Activated CD4-positive, alpha-beta T cell treated with anti-CD3 and anti-CD28 coated beads for 36 hours (primary cell): ENCODE results near the gene ARRB1. TPM values are rescaled to one million over a fixed set of nuclear protein-coding genes. Genes with fewer than 3 reads are reported as not detected.
A peak's percentile ranks its signal among the peaks of the same experiment; 100 is the strongest.
"Not testable (repeated sequence)": the region's sequence is repeated elsewhere in the genome, so short reads cannot be mapped to it uniquely, and the experiment has no call there.

Experiments
- ATAC-seq: fragments of 200-7000 bp; cut with Tn5 transposase; one replicate; pipeline ENCODE4 v1.10.0; 2021; ENCODE audit warnings: mild to moderate bottlenecking, moderate library complexity
- CTCF ChIA-PET: fragments of 350-600 bp; sonication (Branson Sonifier 250); formaldehyde crosslinking; loops from one replicate; lab custom pipeline; 2021; ENCODE audit warnings: antibody characterized with exemption; lab: Charles Lee
- POLR2A ChIA-PET: fragments of 350-600 bp; sonication (Branson Sonifier 250); formaldehyde crosslinking; loops from one replicate; lab custom pipeline; 2021; ENCODE audit warnings: antibody characterized with exemption, inconsistent platforms; lab: Charles Lee
- DNase-seq: peaks from one replicate; pipeline ENCODE4 v3.0.0-alpha.2; 2020
- H3K27ac Mint-ChIP-seq: one replicate; pipeline ENCODE4 v1.8.0; 2021; ENCODE audit warnings: mixed read lengths
- H3K27me3 Mint-ChIP-seq: one replicate; pipeline ENCODE4 v1.8.0; 2021; ENCODE audit warnings: mixed read lengths
- H3K36me3 Mint-ChIP-seq: one replicate; pipeline ENCODE4 v1.8.0; 2021; ENCODE audit warnings: low read depth, mixed read lengths
- H3K4me1 Mint-ChIP-seq: one replicate; pipeline ENCODE4 v1.8.0; 2021; ENCODE audit warnings: mixed read lengths
- H3K4me3 Mint-ChIP-seq: one replicate; pipeline ENCODE4 v1.8.0; 2021; ENCODE audit warnings: mild to moderate bottlenecking, moderate library complexity, mixed read lengths
- H3K9me3 Mint-ChIP-seq: one replicate; pipeline ENCODE4 v1.8.0; 2021; ENCODE audit warnings: low read depth, mixed read lengths
- intact Hi-C, 2 experiments: fragments of 100-400 bp; cut with DNase I in 1 of 2; cut with micrococcal nuclease in 1 of 2; formaldehyde crosslinking; loops; one replicate each; pipeline versions ENCODE4 v1.14.2 to v1.15.1; 2022 to 2024; cut with DNase I, micrococcal nuclease
- total RNA-seq, 2 experiments: library from RNA; stranded (reverse); gene quantifications; one replicate each; pipeline ENCODE4 v1.2.3, GENCODE V29; 2021

The ARRB1 gene
- total RNA-seq, 2 experiments from 2014 or later: 21.0 to 21.8 TPM

GRCh38 chr11:75308986-75309385, 42.5 kb downstream of the ARRB1 start:
- H3K36me3 Mint-ChIP-seq: no peaks in the 10 kb centered on the region
- no peaks in the 10 kb centered on the region for H3K27me3 Mint-ChIP-seq
- H3K4me3 Mint-ChIP-seq: no peak overlapping the region
- intact Hi-C loops: no loop called here
- ChIA-PET CTCF (interaction anchor here (0.5 to 0.7 kb wide), 2 partner anchors 51 to 201 kb away, joined by 3 to 4 read pairs; no protein-coding TSS in a partner anchor), POLR2A (interaction anchor here (0.6 kb wide), 1 partner anchor 188 kb away, joined by 3 read pairs; no protein-coding TSS in a partner anchor)
- no peak for DNase-seq
- no peaks in the 10 kb centered on the region for H3K9me3 Mint-ChIP-seq
- no peak overlapping the region for H3K27ac Mint-ChIP-seq
- no peak for ATAC-seq
- peaks cover 12% of the 10 kb centered on the region for H3K4me1 Mint-ChIP-seq

- Mint-ChIP-seq H3K9me3 (no peaks in the 10 kb centered on the region), H3K4me3 (no peak overlapping the region), H3K36me3 (no peaks in the 10 kb centered on the region), H3K4me1 (peaks cover 12% of the 10 kb centered on the region), H3K27me3 (no peaks in the 10 kb centered on the region), H3K27ac (no peak overlapping the region)
- no peak for ATAC-seq
- intact Hi-C loops: no loop called here
- ChIA-PET CTCF (interaction anchor here (0.6 to 1.1 kb wide), 4 partner anchors 9 to 79 kb away, joined by 3 to 4 read pairs (median 3); no protein-coding TSS in a partner anchor), POLR2A (no interaction called here)
- DNase-seq: no peak
Observed at GRCh38 chr11:75308116-75308515, 43.3 kb downstream of the ARRB1 start.

- H3K9me3 Mint-ChIP-seq: no peaks in the 10 kb centered on the region
- H3K4me1 Mint-ChIP-seq: peaks cover 10% of the 10 kb centered on the region
- intact Hi-C loops: no loop called here
- no peak overlapping the region for H3K4me3 Mint-ChIP-seq
- DNase-seq (no peak), ATAC-seq (no peak)
- H3K27ac Mint-ChIP-seq: no peak overlapping the region
- no peaks in the 10 kb centered on the region for H3K36me3 Mint-ChIP-seq
- POLR2A ChIA-PET: no interaction called here
- H3K27me3 Mint-ChIP-seq: no peaks in the 10 kb centered on the region
- CTCF ChIA-PET: interaction anchor here (0.7 kb wide), 1 partner anchor 23 kb away, joined by 4 read pairs; no protein-coding TSS in a partner anchor
Observed at GRCh38 chr11:75307058-75307457, 44.4 kb downstream of the ARRB1 start.

- H3K27me3 Mint-ChIP-seq: no peaks in the 10 kb centered on the region
- ChIA-PET POLR2A (no interaction called here), CTCF (no interaction called here)
- H3K9me3 Mint-ChIP-seq: no peaks in the 10 kb centered on the region
- no peaks in the 10 kb centered on the region for H3K36me3 Mint-ChIP-seq
- peaks cover 10% of the 10 kb centered on the region for H3K4me1 Mint-ChIP-seq
- no peak for DNase-seq
- no peak overlapping the region for H3K4me3 Mint-ChIP-seq
- H3K27ac Mint-ChIP-seq: no peak overlapping the region
- intact Hi-C loops: no loop called here
- ATAC-seq: no peak
Observed at GRCh38 chr11:75306529-75306928, 44.9 kb downstream of the ARRB1 start.

- CTCF ChIA-PET: no interaction called here
- POLR2A ChIA-PET: no interaction called here
Observed at GRCh38 chr11:75305993-75306392, 45.5 kb downstream of the ARRB1 start.

GRCh38 chr11:75305452-75305851, 46.0 kb downstream of the ARRB1 start:
- ATAC-seq (no peak), DNase-seq (no peak)
- H3K27me3 Mint-ChIP-seq: no peaks in the 10 kb centered on the region
- H3K9me3 Mint-ChIP-seq: no peaks in the 10 kb centered on the region
- peaks cover 10% of the 10 kb centered on the region for H3K4me1 Mint-ChIP-seq
- no peak overlapping the region for H3K4me3 Mint-ChIP-seq
- CTCF ChIA-PET: interaction anchor here (1.8 kb wide), 1 partner anchor 26 kb away, joined by 4 read pairs; no protein-coding TSS in a partner anchor
- POLR2A ChIA-PET: interaction anchor here (0.6 kb wide), 1 partner anchor 26 kb away, joined by 3 read pairs; no protein-coding TSS in a partner anchor
- H3K36me3 Mint-ChIP-seq: no peaks in the 10 kb centered on the region
- peak overlapping the region; percentile 18 for H3K27ac Mint-ChIP-seq
- intact Hi-C loops: no loop called here

More at GRCh38 chr11:75305993-75306392, 45.5 kb downstream of the ARRB1 start:
- intact Hi-C loops: no loop called here
- no peak for DNase-seq
- Mint-ChIP-seq H3K4me3 (no peak overlapping the region), H3K27ac (peak overlapping the region; percentile 18), H3K9me3 (no peaks in the 10 kb centered on the region), H3K4me1 (peaks cover 10% of the 10 kb centered on the region), H3K36me3 (no peaks in the 10 kb centered on the region), H3K27me3 (no peaks in the 10 kb centered on the region)
- no peak for ATAC-seq

GRCh38 chr11:75304941-75305340, 46.5 kb downstream of the ARRB1 start:
- H3K27ac Mint-ChIP-seq, H3K27me3 Mint-ChIP-seq, H3K36me3 Mint-ChIP-seq, ATAC-seq, H3K9me3 Mint-ChIP-seq, H3K4me3 Mint-ChIP-seq, intact Hi-C loops, DNase-seq, H3K4me1 Mint-ChIP-seq: not testable (repeated sequence)
- ChIA-PET CTCF (interaction anchor here (1.8 kb wide), 1 partner anchor 25 kb away, joined by 4 read pairs; no protein-coding TSS in a partner anchor), POLR2A (interaction anchor here (0.6 kb wide), 2 partner anchors 25 to 117 kb away, joined by 3 read pairs; no protein-coding TSS in a partner anchor)

GRCh38 chr11:75303544-75304224, 47.8 kb downstream of the ARRB1 start:
- intact Hi-C loops: no loop called here
- ChIA-PET CTCF (interaction anchor here (1.8 kb wide), 1 partner anchor 24 kb away, joined by 4 read pairs; no protein-coding TSS in a partner anchor), POLR2A (no interaction called here)
- ATAC-seq: no peak
- Mint-ChIP-seq H3K27me3 (no peaks in the 10 kb centered on the region), H3K9me3 (no peaks in the 10 kb centered on the region), H3K36me3 (no peaks in the 10 kb centered on the region), H3K4me1 (peaks cover 10% of the 10 kb centered on the region), H3K27ac (no peak overlapping the region), H3K4me3 (no peak overlapping the region)
- DNase-seq: no peak

- DNase-seq: no peak
- intact Hi-C loops: no loop called here
- no peaks in the 10 kb centered on the region for H3K9me3 Mint-ChIP-seq
- ATAC-seq: no peak
- peaks cover 10% of the 10 kb centered on the region for H3K4me1 Mint-ChIP-seq
- ChIA-PET CTCF (no interaction called here), POLR2A (no interaction called here)
- no peak overlapping the region for H3K4me3 Mint-ChIP-seq
- no peak overlapping the region for H3K27ac Mint-ChIP-seq
- H3K36me3 Mint-ChIP-seq: no peaks in the 10 kb centered on the region
- no peaks in the 10 kb centered on the region for H3K27me3 Mint-ChIP-seq
Observed at GRCh38 chr11:75302371-75302770, 49.1 kb downstream of the ARRB1 start.

- H3K9me3 Mint-ChIP-seq: no peaks in the 10 kb centered on the region
- POLR2A ChIA-PET: no interaction called here
- H3K27ac Mint-ChIP-seq: no peak overlapping the region
- CTCF ChIA-PET: no interaction called here
- no peaks in the 10 kb centered on the region for H3K36me3 Mint-ChIP-seq
- intact Hi-C loops: no loop called here
- H3K4me1 Mint-ChIP-seq: peaks cover 10% of the 10 kb centered on the region
- H3K4me3 Mint-ChIP-seq: no peak overlapping the region
- no peak for ATAC-seq
- no peak for DNase-seq
- H3K27me3 Mint-ChIP-seq: no peaks in the 10 kb centered on the region
Observed at GRCh38 chr11:75301601-75302345, 49.7 kb downstream of the ARRB1 start.

- H3K27ac Mint-ChIP-seq: no peak overlapping the region
- H3K36me3 Mint-ChIP-seq: peaks cover 3% of the 10 kb centered on the region
- H3K4me1 Mint-ChIP-seq: peaks cover 7% of the 10 kb centered on the region
- intact Hi-C loops: no loop called here
- POLR2A ChIA-PET: no interaction called here
- no peak overlapping the region for H3K4me3 Mint-ChIP-seq
- ATAC-seq (no peak), DNase-seq (no peak)
- no peaks in the 10 kb centered on the region for H3K9me3 Mint-ChIP-seq
- CTCF ChIA-PET: no interaction called here
- H3K27me3 Mint-ChIP-seq: no peaks in the 10 kb centered on the region
Observed at GRCh38 chr11:75301131-75301530, 50.3 kb downstream of the ARRB1 start.
